Stimulated activated CD4-positive, alpha-beta T cell treated with anti-CD3 and anti-CD28 coated beads, Interleukin-15, amount 100 ng/mL, for 1 hour (primary cell): ENCODE results near the gene CRK.
A peak's percentile ranks its signal among the peaks of the same experiment; 100 is the strongest.

Experiments used
- DNase-seq, 2 donors: peaks; one replicate each; pipeline ENCODE4 v3.0.0-alpha.2; 2020; ENCODE audit warnings: low read depth in 1 of 2, low spot score in 1 of 2

Gene CRK

DNA sequence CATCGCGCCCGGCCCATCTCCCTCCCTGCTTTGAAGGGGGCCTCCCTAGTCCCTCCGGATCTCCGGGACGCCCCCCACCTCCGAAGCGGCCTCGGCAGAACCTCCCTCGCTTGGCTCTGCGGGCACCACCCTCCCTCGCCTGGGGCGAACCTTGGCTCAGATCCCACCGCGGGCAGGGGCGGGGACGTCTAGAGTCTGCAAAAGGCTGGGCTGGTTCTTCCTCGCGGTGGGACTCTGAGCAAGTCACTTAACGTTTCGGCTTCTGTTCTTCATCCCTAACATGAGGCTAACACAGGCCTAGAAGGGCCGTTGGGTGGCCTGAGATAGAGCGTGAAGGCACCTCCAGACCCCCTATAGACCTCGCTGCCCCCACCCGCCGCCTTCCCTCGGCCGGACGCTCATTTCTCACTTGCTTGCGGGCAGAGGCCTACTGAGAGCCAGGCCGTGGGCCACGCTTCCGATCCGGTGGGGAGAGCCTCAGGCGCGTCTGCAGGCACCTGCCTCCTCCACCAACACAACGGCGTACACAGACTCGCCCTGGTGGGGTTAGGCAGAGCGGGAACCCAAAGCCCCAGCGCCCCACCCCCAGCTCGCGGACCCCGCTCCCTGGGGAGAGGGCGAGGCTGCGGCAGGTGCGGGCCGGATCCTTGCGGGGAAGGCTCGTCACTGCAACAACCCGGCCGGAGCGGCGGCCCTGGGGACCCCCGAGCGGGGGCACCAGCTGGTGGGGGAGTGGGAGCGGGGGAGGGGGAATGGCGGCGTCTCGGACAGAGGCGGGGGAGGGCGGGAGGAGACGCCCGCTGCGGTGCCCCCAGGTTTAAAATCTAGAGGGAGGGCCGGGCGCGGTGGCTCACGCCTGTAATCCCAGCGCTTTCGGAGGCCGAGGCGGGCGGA, 31.0 kb upstream of the CRK start:
- DNase-seq = peak; percentile 55 to 61

DNA sequence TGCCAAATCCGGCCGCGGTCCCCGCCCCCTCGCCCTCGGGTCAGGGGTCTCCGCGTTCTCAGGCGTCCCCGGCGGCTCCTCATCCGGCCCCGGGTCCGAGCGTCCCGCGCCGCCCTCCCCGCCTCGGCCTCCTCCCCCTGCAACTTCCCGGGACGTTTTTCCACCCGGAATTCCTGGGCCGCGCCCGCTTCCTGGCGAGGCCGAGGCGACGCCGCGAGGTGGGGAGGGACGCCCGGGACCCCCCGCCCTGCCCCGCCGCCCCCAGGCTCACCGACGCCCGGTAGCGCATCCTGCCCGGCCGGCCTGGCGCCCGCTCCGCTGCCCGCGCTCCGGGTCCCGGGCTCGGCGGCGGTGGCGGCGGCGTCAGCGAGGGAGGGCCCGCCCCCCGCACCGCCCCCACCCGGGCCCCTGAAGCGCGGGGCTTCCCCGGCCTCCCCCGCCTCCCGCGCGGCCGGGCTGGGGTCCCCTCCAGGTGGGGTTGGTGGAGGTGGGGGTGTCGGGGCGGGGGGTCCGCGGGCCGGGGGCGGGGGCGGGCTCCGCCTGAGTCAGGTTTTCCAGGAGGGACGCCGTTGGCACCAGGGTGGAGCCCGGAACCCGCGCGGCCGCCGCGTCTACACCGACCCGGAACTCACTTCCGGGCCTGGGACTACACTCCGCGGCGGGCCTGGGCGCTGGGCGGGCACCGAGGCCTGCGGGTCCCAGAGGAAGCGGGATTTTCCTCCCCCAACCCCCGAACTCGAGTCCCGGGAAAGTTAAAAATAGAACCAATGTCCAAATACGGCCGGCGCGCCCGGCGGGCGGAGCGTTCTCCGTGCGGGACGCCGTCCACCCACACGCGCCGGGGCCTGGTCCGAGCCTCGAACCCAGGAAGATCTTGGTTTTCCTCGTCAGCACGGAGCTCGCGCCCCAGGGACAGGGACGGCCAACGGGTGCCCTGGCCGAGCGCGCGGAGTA, 29.7 kb upstream of the CRK start:
- peak; percentile 49 to 59 for DNase-seq

- DNase-seq = peak in 1 of 2 donors; percentile 36
Measured at GRCh38 chr17:1484676-1485422, 28.8 kb upstream of the CRK start.

- no peak for DNase-seq
Measured at GRCh38 chr17:1484060-1484535, 28.1 kb upstream of the CRK start.

- no peak for DNase-seq
Measured at GRCh38 chr17:1482680-1483079, 26.6 kb upstream of the CRK start.

GRCh38 chr17:1481736-1482135, 25.7 kb upstream of the CRK start:
- DNase-seq = no peak

GRCh38 chr17:1480747-1481465, 24.9 kb upstream of the CRK start:
- DNase-seq = no peak

DNA sequence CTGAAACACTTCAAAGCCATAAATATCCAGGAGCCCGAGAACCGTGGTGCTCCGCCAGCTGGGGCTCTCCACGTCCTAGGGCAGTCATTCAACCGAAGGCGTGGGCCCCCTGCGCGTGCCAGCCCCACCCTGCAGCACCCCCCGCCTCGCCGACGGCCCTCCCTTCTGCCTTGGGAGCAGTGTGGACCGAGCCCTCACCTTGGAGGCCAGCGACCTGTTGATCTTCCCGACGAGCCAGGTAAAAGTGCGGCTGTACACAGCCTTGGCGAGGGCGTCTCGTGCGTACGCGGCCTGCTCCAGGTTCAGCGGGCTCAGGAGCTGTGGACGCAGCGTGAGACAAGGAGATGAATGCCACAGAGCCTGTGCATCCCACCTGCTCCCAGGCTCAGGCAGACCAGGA, 22.4 kb upstream of the CRK start:
- no peak for DNase-seq

GRCh38 chr17:1475321-1475854, 19.4 kb upstream of the CRK start:
- DNase-seq = no peak

GRCh38 chr17:1474402-1475189, 18.6 kb upstream of the CRK start:
- no peak for DNase-seq

DNA sequence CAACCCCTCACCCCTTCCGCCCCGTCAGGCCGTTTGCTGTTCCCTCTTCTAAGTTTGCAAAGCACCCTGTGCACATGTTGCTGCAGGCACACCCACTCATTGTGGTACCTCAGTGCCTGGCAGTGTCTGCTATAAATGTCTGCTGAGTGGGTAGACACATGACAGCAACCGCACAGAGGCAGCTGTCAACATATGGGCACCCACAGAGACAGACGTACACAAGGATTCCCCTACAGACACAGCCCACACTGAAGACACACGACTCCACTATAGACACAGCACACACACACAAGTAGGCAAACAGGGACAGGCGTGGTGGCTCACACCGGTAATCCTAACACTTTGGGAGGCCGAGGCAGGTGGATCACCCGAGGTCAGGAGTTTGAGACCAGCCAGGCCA, 17.8 kb upstream of the CRK start:
- DNase-seq = no peak

GRCh38 chr17:1473170-1473569, 17.1 kb upstream of the CRK start:
- DNase-seq = no peak

DNA sequence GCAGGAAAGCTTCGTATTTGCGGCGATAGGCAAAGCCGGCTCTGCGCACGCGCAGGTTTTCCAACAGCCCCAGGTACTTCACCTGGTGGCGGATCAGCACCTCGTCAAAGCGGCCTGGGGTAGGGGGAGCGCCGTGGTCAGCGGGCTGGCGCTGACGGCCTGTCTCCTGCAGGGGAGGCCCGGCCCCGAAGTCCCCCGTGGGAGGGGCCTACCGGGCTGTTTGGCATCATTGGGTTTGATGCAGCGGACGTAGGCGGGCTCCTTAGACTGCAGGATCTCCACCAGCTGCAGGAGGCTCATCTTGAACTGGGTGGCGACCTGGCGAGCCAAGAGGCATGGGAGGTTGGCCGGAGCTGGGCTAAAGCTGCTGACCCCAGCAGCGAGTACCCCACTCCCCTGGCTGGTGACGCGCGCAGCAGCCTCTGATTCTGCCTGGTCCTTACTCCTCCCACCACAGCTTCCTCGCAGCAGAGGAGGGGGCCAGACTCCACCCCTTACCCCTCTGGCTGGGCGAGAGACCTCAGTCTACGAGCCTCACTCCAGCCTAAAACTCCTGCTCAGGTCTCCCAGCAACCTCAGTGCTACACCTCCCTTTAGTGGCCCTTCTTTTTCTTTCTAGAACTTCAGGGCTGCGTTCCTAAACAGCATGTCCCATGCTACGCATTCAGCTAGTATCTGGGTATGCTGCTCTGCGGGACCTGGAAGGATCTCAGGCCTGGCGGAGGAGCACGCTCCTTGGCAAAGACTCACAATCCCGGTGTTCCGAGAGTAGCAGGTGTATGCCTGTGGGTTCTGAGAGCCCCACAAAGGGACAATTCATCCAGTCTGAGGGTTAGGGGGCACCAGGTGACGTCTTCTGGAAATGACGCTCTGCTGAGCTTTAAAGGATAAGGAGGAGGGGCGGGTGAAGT, 16.1 kb upstream of the CRK start:
- DNase-seq = no peak

GRCh38 chr17:1471490-1471889, 15.5 kb upstream of the CRK start:
- DNase-seq = no peak

GRCh38 chr17:1470755-1471462, 14.9 kb upstream of the CRK start:
- DNase-seq = no peak

DNA sequence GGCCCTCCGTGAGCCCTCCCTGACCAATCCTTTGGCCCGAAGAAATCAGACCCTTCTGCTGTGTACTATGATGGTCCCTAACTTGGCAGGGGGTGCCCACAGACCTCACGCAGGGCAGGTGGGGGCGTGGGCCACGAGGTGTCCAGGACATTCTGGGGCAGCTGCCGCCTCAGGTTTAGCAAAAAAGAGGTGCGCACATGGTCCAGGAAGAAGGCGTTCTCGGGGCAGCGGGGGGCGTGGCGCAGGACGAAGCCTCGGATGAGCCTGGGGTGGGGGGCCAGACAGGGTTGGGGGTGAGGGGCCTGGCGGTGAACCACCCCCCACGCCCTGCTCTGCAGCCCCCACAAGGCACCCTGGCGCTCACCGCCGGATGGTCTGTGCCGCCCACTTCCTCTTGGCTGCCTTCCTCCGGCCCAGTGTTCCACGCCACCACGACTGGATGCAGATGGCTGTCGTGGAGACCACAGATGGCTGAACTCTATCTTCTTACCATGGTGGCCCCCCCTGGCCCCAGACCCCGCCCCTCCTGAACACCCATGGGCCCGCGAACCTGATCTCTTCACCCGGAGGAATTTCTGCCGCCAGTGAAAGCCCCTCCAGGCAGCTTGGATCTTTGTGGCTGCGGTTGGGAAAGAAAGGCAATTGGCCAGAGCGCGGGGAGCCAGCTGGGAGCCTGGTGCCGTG, 14.2 kb upstream of the CRK start:
- no peak for DNase-seq

- no peak for DNase-seq
Measured at GRCh38 chr17:1469231-1469852, 13.3 kb upstream of the CRK start.
